LNCaP clone FGC (cell line): ENCODE data around the gene FBN1.

Experiments
- DNase-seq: peaks from one replicate; pipeline ENCODE4 v3.0.0-alpha.2; 2011; ENCODE audit warnings: low read depth
- H3K4me3 ChIP-seq: 2 replicates; pipeline ENCODE4 v1.5.1; 2011; ENCODE audit warnings: mild to moderate bottlenecking, low read depth, low read length, control low read depth
- TF ChIP-seq, protein P1 (sequence below): IDR thresholded peaks from 2 replicates; pipeline ENCODE4 v1.5.1; 2012; ENCODE audit warnings: mild to moderate bottlenecking; ENCODE audit not compliant: control insufficient read depth, insufficient read depth; ENCODE audit errors: extremely low read depth

FBN1 gene

GRCh38 chr15:48614051-48614450 is 31.5 kb downstream of the FBN1 start:
- no peak overlapping the region for H3K4me3 ChIP-seq
- DNase-seq, result no peak
- TF ChIP-seq, protein P1, sequence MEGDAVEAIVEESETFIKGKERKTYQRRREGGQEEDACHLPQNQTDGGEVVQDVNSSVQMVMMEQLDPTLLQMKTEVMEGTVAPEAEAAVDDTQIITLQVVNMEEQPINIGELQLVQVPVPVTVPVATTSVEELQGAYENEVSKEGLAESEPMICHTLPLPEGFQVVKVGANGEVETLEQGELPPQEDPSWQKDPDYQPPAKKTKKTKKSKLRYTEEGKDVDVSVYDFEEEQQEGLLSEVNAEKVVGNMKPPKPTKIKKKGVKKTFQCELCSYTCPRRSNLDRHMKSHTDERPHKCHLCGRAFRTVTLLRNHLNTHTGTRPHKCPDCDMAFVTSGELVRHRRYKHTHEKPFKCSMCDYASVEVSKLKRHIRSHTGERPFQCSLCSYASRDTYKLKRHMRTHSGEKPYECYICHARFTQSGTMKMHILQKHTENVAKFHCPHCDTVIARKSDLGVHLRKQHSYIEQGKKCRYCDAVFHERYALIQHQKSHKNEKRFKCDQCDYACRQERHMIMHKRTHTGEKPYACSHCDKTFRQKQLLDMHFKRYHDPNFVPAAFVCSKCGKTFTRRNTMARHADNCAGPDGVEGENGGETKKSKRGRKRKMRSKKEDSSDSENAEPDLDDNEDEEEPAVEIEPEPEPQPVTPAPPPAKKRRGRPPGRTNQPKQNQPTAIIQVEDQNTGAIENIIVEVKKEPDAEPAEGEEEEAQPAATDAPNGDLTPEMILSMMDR, result no peak

DNA sequence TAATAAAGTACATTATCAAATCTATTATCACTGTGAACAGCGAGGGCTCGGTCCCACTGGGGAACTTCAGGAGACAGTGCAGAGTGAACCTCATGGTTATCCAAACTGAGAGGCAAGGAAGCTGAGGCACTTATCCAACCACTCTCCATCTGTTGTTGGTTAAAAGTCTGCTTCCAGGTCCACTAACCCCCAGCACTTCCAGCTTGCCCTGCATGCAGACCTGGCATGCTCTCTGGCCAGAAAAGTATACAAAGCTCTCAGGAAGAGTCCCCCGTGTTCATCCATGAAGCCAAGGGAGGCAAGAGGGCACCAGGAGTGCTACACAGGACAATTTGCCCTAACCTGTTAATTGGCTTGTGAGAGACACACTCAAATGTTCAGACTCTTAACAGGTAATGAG is 36.0 kb downstream of the FBN1 start:
- no peak overlapping the region for H3K4me3 ChIP-seq
- TF ChIP-seq, protein P1, result no peak
- no peak for DNase-seq

GRCh38 chr15:48607846-48608245 is 37.7 kb downstream of the FBN1 start:
- no peak overlapping the region for H3K4me3 ChIP-seq
- TF ChIP-seq, protein P1, result no peak

GRCh38 chr15:48604567-48604966 is 40.9 kb downstream of the FBN1 start:
- no peak overlapping the region for H3K4me3 ChIP-seq
- TF ChIP-seq, protein P1, result no peak
- DNase-seq, result no peak

More at GRCh38 chr15:48607846-48608245, 37.7 kb downstream of the FBN1 start:
- DNase-seq, result no peak

- TF ChIP-seq, protein P1, result no peak
- no peak for DNase-seq
Observed at GRCh38 chr15:48603922-48604321, 41.6 kb downstream of the FBN1 start.

GRCh38 chr15:48603123-48603500 is 42.4 kb downstream of the FBN1 start:
- TF ChIP-seq, protein P1, result 0 out of 2 replicates have a peak, but pooled peaks have one; percentile 3
- H3K4me3 ChIP-seq, result no peak overlapping the region
- no peak for DNase-seq

More at GRCh38 chr15:48603922-48604321, 41.6 kb downstream of the FBN1 start:
- H3K4me3 ChIP-seq, result no peak overlapping the region

DNA sequence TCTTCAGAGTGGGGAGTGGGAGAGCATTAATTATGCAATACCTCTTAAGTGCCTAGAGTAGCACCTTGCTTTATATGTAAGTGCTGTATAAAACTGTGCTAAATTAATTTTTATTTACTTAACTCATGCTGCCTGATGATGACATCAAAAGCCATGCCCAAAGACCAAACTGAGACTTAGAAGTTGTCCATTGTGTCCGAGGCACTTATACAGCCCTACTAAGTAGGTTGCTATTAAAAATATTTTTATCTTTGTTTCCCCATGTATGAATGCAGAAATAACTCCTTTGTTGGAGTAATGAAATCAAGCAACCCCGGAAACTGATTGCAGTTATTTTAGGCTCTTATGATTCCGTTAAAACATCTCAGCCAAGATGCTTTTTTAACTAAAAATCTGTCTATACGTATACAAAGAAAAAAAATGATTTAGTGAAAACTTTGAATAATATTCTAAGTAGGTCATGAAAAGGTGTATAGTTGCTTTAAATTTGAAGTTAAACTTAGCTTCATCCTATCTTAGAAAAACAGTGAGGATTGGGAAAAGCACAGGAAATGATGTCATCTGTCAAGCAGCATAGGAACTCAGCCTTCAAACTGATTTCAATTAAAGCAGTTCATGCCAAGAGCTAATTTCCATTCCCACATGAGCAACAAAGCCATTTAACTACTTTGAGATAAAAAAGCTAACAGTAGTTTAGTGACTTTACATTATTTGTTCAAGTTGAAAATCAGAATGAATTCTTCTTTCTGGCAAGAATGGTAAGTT is 43.0 kb downstream of the FBN1 start:
- H3K4me3 ChIP-seq, result no peak overlapping the region
- TF ChIP-seq, protein P1, result no peak
- DNase-seq, result no peak
